Measurements from ENCODE around the gene BRF1. TPM values are rescaled to one million over a fixed set of nuclear protein-coding genes. Genes with fewer than 3 reads are reported as not detected.

Gene BRF1
- total and polyA plus RNA-seq, 2 of the 8 experiments (the other 6 are each of a cell fraction or from before 2014, with no cell fraction given), result 7.7 to 18.3 TPM

- TF ChIP-seq SUZ12 (IDR thresholded peaks at IDR 0.05; ENCODE audit: low read length) (no peak), ZNF274 (IDR thresholded peaks at IDR 0.05; ENCODE audit: borderline replicate concordance, extremely low read depth, low read length) (no peak), PHF8 (conservative IDR thresholded peaks at IDR 0.05; ENCODE audit: low read depth, low read length) (no peak), POU5F1 (IDR thresholded peaks at IDR 0.05; ENCODE audit: low read depth, low read length) (no peak), KDM1A (IDR thresholded peaks at IDR 0.05; ENCODE audit: borderline replicate concordance, low read length) (no peak), TAF1 (IDR thresholded peaks at IDR 0.05; ENCODE audit: low read depth, low read length) (no peak), CBX5 (IDR thresholded peaks at IDR 0.05; ENCODE audit: low read depth, low read length) (no peak)
Observed at GRCh38 chr14:105280525-105280924, 20.3 kb downstream of the BRF1 start (continued).
